ENCODE data around the gene PSPN. TPM values are rescaled to one million over a fixed set of nuclear protein-coding genes. Genes with fewer than 3 reads are reported as not detected.
"Not testable (repeated sequence)": the region's sequence is repeated elsewhere in the genome, so short reads cannot be mapped to it uniquely, and the experiment has no call there.

Gene PSPN
- total RNA-seq, 1 donor from 2014 or later: not detected

GRCh38 chr19:6409346-6409745 lies 33.6 kb upstream of the PSPN start:
- intact Hi-C loops (cut with DNase I): no loop called here
- Histone ChIP-seq H3K4me3 (no peak overlapping the region), H3K36me3 (peaks cover 4 to 6% of the 10 kb centered on the region in 2 donors), H3K27ac (no peak overlapping the region), H3K4me1 (no peaks in the 10 kb centered on the region), H3K9me3 (no peaks in the 10 kb centered on the region), H3K27me3 (no peaks in the 10 kb centered on the region)
- no peak for DNase-seq (ENCODE audit: low spot score in 2 of 2)
- no peak for TF ChIP-seq CTCF (IDR thresholded peaks at IDR 0.05)

GRCh38 chr19:6406401-6406800 lies 30.7 kb upstream of the PSPN start:
- Histone ChIP-seq H3K36me3 (no peaks in the 10 kb centered on the region), H3K27me3 (no peaks in the 10 kb centered on the region), H3K9me3 (no peaks in the 10 kb centered on the region), H3K4me1 (no peaks in the 10 kb centered on the region), H3K4me3 (no peak overlapping the region), H3K27ac (no peak overlapping the region)
- TF ChIP-seq CTCF (IDR thresholded peaks at IDR 0.05): no peak
- DNase-seq (ENCODE audit: low spot score in 2 of 2): no peak
- intact Hi-C loops (cut with DNase I): no loop called here

DNA sequence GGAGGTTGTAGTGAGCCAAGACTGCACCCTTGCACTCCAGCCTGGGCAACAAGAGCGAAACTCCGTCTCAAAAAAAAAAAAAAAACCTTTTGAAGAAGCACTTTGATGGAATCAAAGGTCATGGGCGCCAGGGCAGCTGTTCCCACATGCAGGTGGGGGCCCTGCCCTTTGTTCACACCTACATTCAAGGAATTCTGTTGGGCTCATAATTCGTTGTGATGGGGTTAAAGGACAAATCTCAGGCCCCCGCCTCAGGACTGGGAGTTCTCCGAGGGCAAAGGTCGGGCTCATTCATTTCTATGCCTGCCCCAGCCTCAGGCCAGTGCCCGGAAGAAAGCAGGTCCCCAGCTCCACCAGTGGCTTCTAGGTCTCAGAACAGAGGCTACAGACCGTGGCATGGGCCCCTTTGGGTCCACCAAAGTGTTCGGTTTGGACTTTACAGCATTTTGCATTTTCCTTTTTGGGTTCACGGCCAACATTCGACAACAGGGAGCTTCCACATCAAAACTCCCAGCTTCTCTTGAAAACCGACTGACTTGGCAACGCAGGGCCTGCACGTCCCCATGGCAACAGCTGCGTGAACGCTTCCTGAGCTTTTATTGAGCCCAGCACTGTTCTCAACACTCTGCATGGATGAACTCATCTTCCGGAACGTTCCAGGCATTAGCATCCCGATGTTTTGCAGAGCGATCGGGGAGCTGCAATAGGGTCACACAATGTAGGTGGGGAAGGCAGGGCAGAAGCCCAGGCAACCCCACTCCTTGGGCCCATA lies 27.3 kb upstream of the PSPN start:
- Histone ChIP-seq H3K27ac (no peak overlapping the region), H3K36me3 (no peaks in the 10 kb centered on the region), H3K4me1 (no peaks in the 10 kb centered on the region), H3K9me3 (no peaks in the 10 kb centered on the region), H3K27me3 (no peaks in the 10 kb centered on the region), H3K4me3 (no peak overlapping the region)
- no peak for DNase-seq (ENCODE audit: low spot score in 2 of 2)
- intact Hi-C loops (cut with DNase I): no loop called here
- TF ChIP-seq CTCF (IDR thresholded peaks at IDR 0.05): no peak

DNA sequence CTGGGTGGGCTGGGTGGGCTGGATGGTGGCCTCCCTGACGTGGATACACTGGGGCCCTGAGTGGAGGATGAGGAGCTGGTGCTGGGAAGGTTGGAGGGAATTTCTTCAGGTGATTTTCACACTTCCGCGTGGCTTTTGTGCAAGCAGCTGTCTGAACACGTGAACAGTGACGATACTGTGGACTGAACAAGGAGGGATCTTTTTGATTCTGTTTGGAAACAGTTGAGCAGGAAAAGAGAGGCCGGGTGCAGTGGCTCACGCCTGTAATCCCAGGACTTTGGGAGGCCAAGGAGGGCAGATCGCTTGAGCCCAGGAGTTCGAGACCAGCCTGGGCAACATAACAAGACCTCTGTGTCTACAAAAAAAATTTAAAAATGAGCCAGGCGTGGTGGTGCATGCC lies 26.3 kb upstream of the PSPN start:
- DNase-seq (ENCODE audit: low spot score in 2 of 2): no peak
- no peaks in the 10 kb centered on the region for H3K4me1 ChIP-seq
- H3K36me3 ChIP-seq: no peaks in the 10 kb centered on the region
- no peak for TF ChIP-seq CTCF (IDR thresholded peaks at IDR 0.05)
- H3K9me3 ChIP-seq: no peaks in the 10 kb centered on the region
- H3K4me3 ChIP-seq: no peak overlapping the region
- no peak overlapping the region for H3K27ac ChIP-seq
- H3K27me3 ChIP-seq: no peaks in the 10 kb centered on the region
- intact Hi-C loops (cut with DNase I): no loop called here

DNA sequence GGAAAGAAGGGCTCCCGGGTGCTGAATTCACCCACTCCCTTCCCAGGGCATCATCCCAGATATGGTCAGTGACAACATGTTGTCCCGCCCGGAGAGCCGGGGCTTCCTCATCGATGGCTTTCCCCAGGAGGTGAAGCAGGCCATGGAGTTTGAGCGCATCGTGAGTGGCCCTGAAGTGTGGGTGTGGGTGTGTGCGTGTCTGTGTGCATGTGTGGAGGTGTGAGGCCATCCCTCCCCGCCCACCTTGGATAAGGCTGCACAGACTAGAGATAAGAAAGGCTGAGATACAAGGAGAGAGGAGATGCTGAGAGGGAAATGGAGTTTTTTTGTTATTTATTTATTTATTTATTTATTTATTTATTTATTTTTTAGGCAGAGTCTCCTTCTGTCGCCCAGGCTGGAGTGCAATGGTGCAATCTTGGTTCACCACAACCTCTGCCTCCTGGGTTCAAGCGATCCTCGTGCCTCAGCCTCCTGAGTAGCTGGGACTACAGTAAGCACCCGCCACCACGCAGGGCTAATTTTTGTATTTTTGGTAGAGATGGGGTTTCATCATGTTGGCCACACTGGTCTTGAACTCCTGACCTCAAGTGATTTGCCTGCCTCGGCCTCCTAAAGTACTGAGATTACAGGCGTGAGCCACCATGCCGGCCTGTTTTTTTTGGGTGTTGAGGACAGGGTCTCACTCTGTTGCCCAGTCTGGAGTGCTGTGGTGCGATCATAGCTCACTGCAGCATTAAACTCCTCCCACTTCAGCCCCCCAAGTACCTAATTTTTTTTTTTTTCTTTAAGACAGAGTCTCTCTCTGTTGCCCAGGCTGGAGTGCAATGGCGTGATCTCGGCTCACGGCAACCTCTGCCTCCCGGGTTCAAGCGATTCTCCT lies 24.6 kb upstream of the PSPN start:
- H3K36me3 ChIP-seq; DNase-seq (ENCODE audit: low spot score in 2 of 2); H3K27me3 ChIP-seq; intact Hi-C loops (cut with DNase I); H3K4me3 ChIP-seq; H3K4me1 ChIP-seq; H3K9me3 ChIP-seq; H3K27ac ChIP-seq: not testable (repeated sequence)

GRCh38 chr19:6396305-6396704 lies 20.6 kb upstream of the PSPN start:
- DNase-seq (ENCODE audit: low spot score in 2 of 2): no peak
- H3K9me3 ChIP-seq: no peaks in the 10 kb centered on the region
- H3K27me3 ChIP-seq: no peaks in the 10 kb centered on the region
- TF ChIP-seq CTCF (IDR thresholded peaks at IDR 0.05): no peak
- no peak overlapping the region for H3K4me3 ChIP-seq
- no peak overlapping the region for H3K27ac ChIP-seq
- peaks cover 9 to 12% of the 10 kb centered on the region in 2 donors for H3K4me1 ChIP-seq
- intact Hi-C loops (cut with DNase I): no loop called here
- no peaks in the 10 kb centered on the region for H3K36me3 ChIP-seq
